GM23338 (cell line): ENCODE measurements around the gene STON2. TPM values are rescaled to one million over a fixed set of nuclear protein-coding genes. Genes with fewer than 3 reads are reported as not detected.
"Not testable (repeated sequence)": the region's sequence is repeated elsewhere in the genome, so short reads cannot be mapped to it uniquely, and the experiment has no call there.

Experiments used
- ATAC-seq: fragments of 200-7000 bp; cut with Tn5 transposase; 3 replicates; pipeline ENCODE4 v1.9.1; 2020
- DNase-seq: peaks from one replicate; pipeline ENCODE4 v3.0.0-alpha.2; 2015; ENCODE audit warnings: low spot score
- H2AFZ ChIP-seq: fragments of 200-600 bp; sonication (generic); 2 replicates; pipeline ENCODE4 v1.8.0; 2016; ENCODE audit warnings: antibody characterized with exemption, mild to moderate bottlenecking, moderate library complexity
- H3F3A ChIP-seq: fragments of 200-600 bp; sonication (generic); replicated peaks from 2 replicates; pipeline ENCODE4 v1.8.0; 2017; ENCODE audit warnings: antibody characterized with exemption, mixed run types, low read depth
- H3K27ac ChIP-seq: fragments of 200-600 bp; sonication (generic); 2 replicates; pipeline ENCODE4 v1.6.1; 2016; ENCODE audit warnings: low read depth
- H3K27me3 ChIP-seq: fragments of 200-600 bp; sonication (generic); 2 replicates; pipeline ENCODE4 v1.8.0; 2016; ENCODE audit warnings: mild to moderate bottlenecking, mixed run types, moderate library complexity; ENCODE audit not compliant: insufficient read depth
- H3K36me3 ChIP-seq: fragments of 200-600 bp; sonication (generic); 2 replicates; pipeline ENCODE4 v1.8.0; 2016; ENCODE audit warnings: mild to moderate bottlenecking; ENCODE audit not compliant: insufficient read depth
- H3K4me1 ChIP-seq: fragments of 200-600 bp; sonication (generic); 2 replicates; pipeline ENCODE4 v1.8.0; 2016; ENCODE audit warnings: mild to moderate bottlenecking, moderate library complexity; ENCODE audit not compliant: insufficient read depth
- H3K4me2 ChIP-seq: fragments of 200-600 bp; sonication (generic); 2 replicates; pipeline ENCODE4 v1.7.1; 2017; ENCODE audit warnings: mixed run types
- H3K4me3 ChIP-seq: fragments of 200-600 bp; sonication (generic); 2 replicates; pipeline ENCODE4 v1.6.1; 2016; ENCODE audit warnings: mixed run types
- H3K79me2 ChIP-seq: fragments of 200-600 bp; sonication (generic); replicated peaks from 2 replicates; pipeline ENCODE4 v1.8.0; 2017; ENCODE audit warnings: mild to moderate bottlenecking; ENCODE audit not compliant: insufficient read depth
- H3K9me2 ChIP-seq: fragments of 200-600 bp; sonication (generic); 2 replicates; pipeline ENCODE4 v1.8.0; 2017; ENCODE audit not compliant: insufficient read depth
- H4K20me1 ChIP-seq: fragments of 200-600 bp; sonication (generic); replicated peaks from 2 replicates; pipeline ENCODE4 v1.8.0; 2017; ENCODE audit warnings: mild to moderate bottlenecking; ENCODE audit not compliant: insufficient read depth
- H3K27ac Mint-ChIP-seq: 2 replicates; pipeline ENCODE4 v1.8.0; 2020; ENCODE audit warnings: inconsistent platforms, mild to moderate bottlenecking, moderate library complexity, mixed read lengths
- H3K27me3 Mint-ChIP-seq: 3 replicates; pipeline ENCODE4 v1.8.0; 2022; ENCODE audit warnings: low read depth, mild to moderate bottlenecking, moderate library complexity, mixed read lengths, inconsistent platforms; ENCODE audit not compliant: insufficient read depth, poor library complexity
- H3K36me3 Mint-ChIP-seq: 3 replicates; pipeline ENCODE4 v1.8.0; 2021; ENCODE audit warnings: low read depth, mild to moderate bottlenecking, inconsistent platforms, moderate library complexity, mixed read lengths
- H3K4me1 Mint-ChIP-seq: 3 replicates; pipeline ENCODE4 v1.8.0; 2020; ENCODE audit warnings: mild to moderate bottlenecking, inconsistent platforms, mixed read lengths
- H3K4me3 Mint-ChIP-seq: 3 replicates; pipeline ENCODE4 v1.8.0; 2021; ENCODE audit warnings: moderate library complexity, mild to moderate bottlenecking, inconsistent platforms, mixed read lengths
- H3K9me3 Mint-ChIP-seq: 3 replicates; pipeline ENCODE4 v1.8.0; 2020; ENCODE audit warnings: moderate library complexity, mild to moderate bottlenecking, inconsistent platforms, mixed read lengths
- CREB1 ChIP-seq: fragments of 250-450 bp; sonication (Bioruptor Pico); IDR thresholded peaks from 2 replicates; pipeline ENCODE4 v1.5.0; 2020; ENCODE audit warnings: low read depth, mild to moderate bottlenecking, moderate library complexity
- CTCF ChIP-seq, 2 experiments: fragments of 200-600 bp in 1 of 2; sonication (generic) in 1 of 2; conservative IDR thresholded peaks; 2 replicates each; pipeline versions ENCODE4 v1.5.1 to v1.6.1; 2016 to 2017; ENCODE audit warnings: antibody characterized with exemption in 2 of 2, low read depth in 2 of 2, mild to moderate bottlenecking in 2 of 2, moderate library complexity in 1 of 2
- EZH2 ChIP-seq: fragments of 200-600 bp; sonication (generic); IDR thresholded peaks from one replicate; pipeline ENCODE4 v1.8.0; 2017; ENCODE audit warnings: antibody characterized with exemption, mild to moderate bottlenecking, low read depth; ENCODE audit not compliant: unreplicated experiment
- EZH2phosphoT487 ChIP-seq: fragments of 200-600 bp; sonication (generic); IDR thresholded peaks from one replicate; pipeline ENCODE4 v1.8.1; 2018; ENCODE audit warnings: antibody characterized with exemption; ENCODE audit not compliant: unreplicated experiment
- NANOG ChIP-seq: IDR thresholded peaks from 2 replicates; pipeline ENCODE4 v1.6.1; 2016; ENCODE audit warnings: antibody characterized with exemption, borderline replicate concordance
- STAT1 ChIP-seq: IDR thresholded peaks from one replicate; pipeline ENCODE4 v1.6.1; 2016; ENCODE audit warnings: antibody characterized with exemption; ENCODE audit not compliant: unreplicated experiment
- ZNF114 ChIP-seq: fragments of 250-450 bp; sonication (Bioruptor Pico); IDR thresholded peaks from 2 replicates; pipeline ENCODE4 v1.5.0; 2020; ENCODE audit warnings: mild to moderate bottlenecking, moderate library complexity
- ZNF462 ChIP-seq: fragments of 250-450 bp; sonication (Bioruptor Pico); IDR thresholded peaks from 2 replicates; pipeline ENCODE4 v1.5.0; 2020; ENCODE audit warnings: mild to moderate bottlenecking, moderate library complexity
- polyA plus RNA-seq: library from polyadenylated mRNA; unstranded; fragments of >200 nt; fragmentation: Nextera tagmentation; extraction: Ambion mirVana; gene quantifications from 2 replicates; pipeline ENCODE4 v1.2.1, GENCODE V29; 2016
- total RNA-seq: library from RNA; depleted of rRNA; stranded (reverse); fragments of >200 nt; shearing (Covaris generic); gene quantifications from 2 replicates; pipeline ENCODE4 v1.2.3, GENCODE V29; 2014

The STON2 gene
- total and polyA plus RNA-seq, 2 experiments from 2014 or later, result 8.2 to 71.0 TPM

- TF ChIP-seq ZNF462 (CRISPR knock-in tag), result no peak
Measured at GRCh38 chr14:81224222-81224621, 175.9 kb downstream of the STON2 start (continued).

- peaks cover 22% of the 10 kb centered on the region for H3K27me3 Mint-ChIP-seq
- H3K4me1 ChIP-seq, result peaks cover 11% of the 10 kb centered on the region; the same call in 1 of the 2 replicates
- H3F3A ChIP-seq, H3K36me3 Mint-ChIP-seq, H3K36me3 ChIP-seq, H3K4me2 ChIP-seq, DNase-seq, H2AFZ ChIP-seq, H3K27ac Mint-ChIP-seq, H3K27ac ChIP-seq, H3K4me3 ChIP-seq, H4K20me1 ChIP-seq, H3K27me3 ChIP-seq, H3K4me1 Mint-ChIP-seq, ATAC-seq, H3K4me3 Mint-ChIP-seq, H3K9me2 ChIP-seq: not testable (repeated sequence)
- H3K9me3 Mint-ChIP-seq, result peaks cover 11% of the 10 kb centered on the region; the same call in 2 of the 3 replicates
- H3K79me2 ChIP-seq, result peaks cover 13% of the 10 kb centered on the region
Measured at GRCh38 chr14:81223788-81224187, 176.3 kb downstream of the STON2 start.

- H2AFZ ChIP-seq, result no peak overlapping the region
- peaks cover 10% of the 10 kb centered on the region for H3K36me3 Mint-ChIP-seq
- H3F3A ChIP-seq, result peaks cover 6% of the 10 kb centered on the region; the same call in 1 of the 2 replicates
- H3K4me2 ChIP-seq, result peak overlapping the region; percentile 77; the same call in 1 of the 2 replicates
- H3K4me3 ChIP-seq, result no peak overlapping the region
- no peak overlapping the region for H3K27ac ChIP-seq
- peaks cover 24% of the 10 kb centered on the region for H3K79me2 ChIP-seq
- no peak for ATAC-seq
- H4K20me1 ChIP-seq, result no peaks in the 10 kb centered on the region
- H3K4me1 ChIP-seq, result peaks cover 22% of the 10 kb centered on the region
- H3K27me3 Mint-ChIP-seq, result peaks cover 22% of the 10 kb centered on the region
- H3K27ac Mint-ChIP-seq, result peak overlapping the region; percentile 83
- peaks cover 11% of the 10 kb centered on the region; the same call in 2 of the 3 replicates for H3K9me3 Mint-ChIP-seq
- no peaks in the 10 kb centered on the region for H3K36me3 ChIP-seq
- H3K4me3 Mint-ChIP-seq, result peak overlapping the region; percentile 92; the same call in 2 of the 3 replicates
- H3K4me1 Mint-ChIP-seq, result peaks cover 15% of the 10 kb centered on the region
- no peaks in the 10 kb centered on the region for H3K9me2 ChIP-seq
- no peaks in the 10 kb centered on the region for H3K27me3 ChIP-seq
- no peak for DNase-seq
- TF ChIP-seq EZH2 (no peak), CREB1 (no peak), NANOG (no peak), CTCF (conservative IDR thresholded peaks at IDR 0.05; ENCODE audit: low read depth in 2 of 2) (no peak), STAT1 (no peak), ZNF114 (CRISPR knock-in tag) (no peak), EZH2phosphoT487 (no peak)
Measured at GRCh38 chr14:81222691-81223090, 177.4 kb downstream of the STON2 start.
